T-helper 9 cell (primary cell): ENCODE data around the gene FSIP1.

Experiments used
- DNase-seq: peaks from one replicate; pipeline ENCODE4 v3.0.0-alpha.2; 2020

The FSIP1 gene

DNA sequence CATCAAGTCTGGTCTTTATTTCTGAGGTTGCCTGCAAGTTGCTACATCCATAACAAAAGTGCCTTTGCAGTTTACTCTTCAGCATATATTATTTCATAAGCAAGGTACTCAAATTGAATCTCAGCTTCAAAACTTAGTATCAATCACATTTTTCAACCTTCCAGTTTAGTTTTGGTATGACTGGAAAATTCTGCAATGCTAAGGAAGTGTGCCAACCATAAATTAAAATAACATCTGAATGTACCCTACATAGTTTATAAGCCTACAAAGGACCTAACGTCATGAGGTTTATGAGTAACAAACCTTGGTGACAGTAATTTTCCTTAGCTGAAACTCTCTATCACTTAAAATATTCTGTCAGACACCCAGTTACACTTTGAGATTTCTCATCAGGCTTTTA lies 138.9 kb downstream of the FSIP1 start:
- no peak for DNase-seq

DNA sequence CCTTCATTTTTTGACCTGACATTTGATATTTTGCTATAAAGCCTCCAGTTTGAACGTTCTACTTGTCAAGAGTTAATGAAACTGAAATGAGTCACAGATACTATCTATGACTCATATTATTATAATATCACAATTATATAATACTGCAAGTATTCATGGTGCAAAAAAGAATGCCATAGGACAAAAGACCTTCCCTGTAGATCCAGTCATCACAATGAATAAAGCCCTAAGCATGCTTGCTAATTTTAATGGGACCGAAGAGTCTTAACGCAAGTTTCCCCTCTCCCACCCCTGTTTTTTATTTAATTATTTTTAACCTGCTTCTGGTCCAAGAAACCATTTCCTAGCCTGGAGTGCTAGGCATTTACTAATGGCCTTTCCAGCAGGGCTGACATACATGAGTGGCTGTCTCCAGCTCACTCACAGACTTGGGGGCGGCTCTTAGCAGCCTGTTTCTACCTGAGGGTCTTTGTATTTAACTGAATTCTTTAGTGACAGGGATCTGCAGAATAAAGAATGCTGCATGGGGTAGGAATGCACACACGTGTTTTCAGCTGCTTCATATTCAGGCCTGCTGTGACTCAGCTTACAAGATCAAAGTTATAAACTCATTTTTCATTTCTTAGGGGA lies 140.5 kb downstream of the FSIP1 start:
- DNase-seq: no peak

GRCh38 chr15:39641191-39641889 lies 141.3 kb downstream of the FSIP1 start:
- DNase-seq: no peak

DNA sequence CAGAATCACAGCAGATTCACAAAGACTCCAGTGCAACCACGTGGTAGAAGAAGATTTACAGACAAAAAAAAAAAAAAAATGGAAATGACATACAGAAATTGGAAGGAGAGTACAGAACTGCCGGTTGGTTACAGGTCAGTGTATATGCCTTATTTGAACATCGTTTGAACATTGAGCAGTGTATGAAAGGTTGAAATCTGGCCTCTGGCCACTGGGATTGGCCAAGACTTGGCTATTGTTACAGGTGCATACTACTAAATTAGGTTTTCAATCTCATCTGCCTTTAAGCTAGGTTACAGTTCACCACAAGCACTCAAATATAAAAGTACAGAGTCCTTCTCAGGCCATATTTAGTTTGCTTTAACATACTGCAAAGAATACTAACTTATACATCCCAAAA lies 142.0 kb downstream of the FSIP1 start:
- no peak for DNase-seq

DNA sequence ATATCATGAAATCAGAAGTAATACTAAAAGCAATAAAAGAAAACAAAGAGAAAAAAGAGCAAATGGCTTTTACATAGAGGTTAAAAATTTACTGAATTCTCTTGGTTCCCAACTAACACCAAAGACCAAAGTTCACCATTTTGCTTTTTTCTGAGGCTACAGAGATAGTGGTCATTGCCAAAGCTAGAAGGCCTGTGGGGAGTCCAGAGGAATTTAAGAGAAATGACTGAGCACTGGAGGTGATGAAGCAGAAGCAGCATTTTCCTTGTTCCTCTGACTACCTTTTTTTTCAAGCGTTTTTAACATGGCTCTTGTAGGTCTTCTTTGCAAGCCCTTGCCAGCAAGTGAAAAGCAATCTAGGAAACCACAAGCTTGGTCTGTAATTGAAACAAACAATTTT lies 143.6 kb downstream of the FSIP1 start:
- DNase-seq: no peak

DNA sequence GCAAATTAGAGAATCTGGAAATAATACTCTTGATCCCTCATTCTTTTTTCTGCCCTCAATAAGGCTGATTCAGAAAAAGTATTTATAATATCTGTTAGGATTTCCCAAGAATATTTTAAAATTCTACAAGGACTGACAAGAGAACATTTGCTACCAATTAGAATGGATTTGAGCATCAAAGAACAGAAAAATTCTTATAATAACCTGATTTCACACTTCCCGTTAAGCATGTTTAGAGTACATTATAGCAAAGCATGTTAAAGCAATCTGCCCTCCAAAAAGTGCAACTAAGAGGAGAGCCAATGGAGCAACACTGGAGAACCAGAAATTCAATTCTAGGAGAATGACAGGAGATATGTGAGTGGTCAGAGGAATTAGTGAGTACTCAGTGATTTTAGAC lies 144.6 kb downstream of the FSIP1 start:
- no peak for DNase-seq

DNA sequence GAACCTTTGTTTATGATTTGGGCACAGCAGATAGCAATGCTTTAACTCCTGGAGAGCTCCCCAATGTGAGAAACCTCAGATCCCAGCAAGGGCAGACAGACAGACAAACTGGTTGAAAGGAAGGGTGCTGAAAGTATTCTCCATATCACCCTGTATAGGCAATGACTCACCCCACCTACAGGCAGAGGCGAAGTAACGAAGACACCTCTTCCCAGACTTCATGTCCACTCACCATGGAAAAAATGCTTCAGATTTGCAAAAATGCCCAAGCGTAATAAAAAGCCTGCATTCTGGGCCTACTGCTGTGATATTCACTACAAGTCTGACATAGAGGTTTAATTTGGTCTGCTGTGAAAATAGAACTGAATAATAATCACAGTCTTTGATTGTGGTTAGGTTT lies 151.3 kb downstream of the FSIP1 start:
- DNase-seq: no peak

GRCh38 chr15:39629906-39630305 lies 152.7 kb downstream of the FSIP1 start:
- no peak for DNase-seq

GRCh38 chr15:39629371-39629770 lies 153.3 kb downstream of the FSIP1 start:
- DNase-seq: peak; percentile 58

GRCh38 chr15:39628546-39629257 lies 153.9 kb downstream of the FSIP1 start:
- no peak for DNase-seq

DNA sequence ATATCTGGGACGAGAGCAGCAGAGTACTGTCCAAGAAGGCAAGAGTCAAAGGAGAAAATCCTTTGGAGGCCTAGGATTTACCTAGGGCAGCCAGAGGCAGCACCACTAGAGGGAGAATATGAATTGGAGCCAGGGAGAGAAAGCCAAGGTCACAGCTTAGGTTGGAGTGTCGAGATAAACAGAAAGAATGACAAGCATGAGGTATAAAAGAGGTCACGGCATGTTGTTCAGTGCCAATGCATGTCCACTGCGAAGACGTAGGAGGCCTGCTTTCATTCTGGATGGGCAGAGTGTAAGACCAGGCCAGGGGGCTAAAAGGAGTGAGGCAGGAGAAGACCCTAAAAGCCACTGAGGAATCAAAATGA lies 154.5 kb downstream of the FSIP1 start:
- DNase-seq: no peak

GRCh38 chr15:39627451-39628143 lies 155.0 kb downstream of the FSIP1 start:
- DNase-seq: no peak

DNA sequence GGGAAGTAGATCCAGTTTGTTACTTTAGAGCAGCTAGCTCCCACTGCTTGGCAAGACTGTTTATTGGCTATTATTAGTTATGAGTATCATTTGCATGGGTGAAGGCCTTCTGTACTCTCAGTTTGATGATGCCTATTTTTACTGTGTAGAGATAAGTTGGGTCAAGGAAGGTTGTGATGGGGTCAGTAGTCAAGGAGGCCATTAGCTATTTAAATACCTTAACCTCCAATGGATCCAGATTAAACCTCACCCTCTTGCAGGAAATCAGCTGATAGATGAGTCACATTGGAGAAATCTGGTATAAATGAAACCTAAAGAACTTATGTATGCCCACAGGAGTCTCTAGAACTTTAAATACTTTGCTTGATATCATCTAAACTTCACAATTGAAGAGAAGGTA lies 156.8 kb downstream of the FSIP1 start:
- no peak for DNase-seq

GRCh38 chr15:39625451-39625850 lies 157.2 kb downstream of the FSIP1 start:
- DNase-seq: no peak

DNA sequence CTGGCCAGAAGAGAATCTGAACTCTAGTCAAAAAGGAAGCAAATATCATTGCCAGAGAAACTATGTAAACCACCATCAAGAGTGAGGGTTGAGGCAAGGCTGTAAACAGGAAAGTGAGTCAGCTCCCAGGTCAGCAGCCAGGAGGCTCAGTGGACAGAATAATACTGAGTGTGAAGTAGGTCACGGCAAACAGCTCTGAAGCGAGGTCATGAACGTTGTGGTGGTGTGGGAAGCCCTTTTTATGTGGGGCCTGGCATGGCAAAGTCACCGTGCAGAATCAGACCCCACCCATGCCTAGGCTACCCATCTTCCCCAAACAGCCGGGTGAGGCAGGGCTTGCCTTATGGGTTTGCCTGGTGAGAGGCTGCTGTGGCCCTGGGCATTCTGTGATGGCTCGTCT lies 157.8 kb downstream of the FSIP1 start:
- DNase-seq: peak; percentile 60

GRCh38 chr15:39623529-39623931 lies 159.1 kb downstream of the FSIP1 start:
- DNase-seq: peak; percentile 40

- DNase-seq: no peak
Measured at GRCh38 chr15:39622660-39623516, 159.8 kb downstream of the FSIP1 start.

DNA sequence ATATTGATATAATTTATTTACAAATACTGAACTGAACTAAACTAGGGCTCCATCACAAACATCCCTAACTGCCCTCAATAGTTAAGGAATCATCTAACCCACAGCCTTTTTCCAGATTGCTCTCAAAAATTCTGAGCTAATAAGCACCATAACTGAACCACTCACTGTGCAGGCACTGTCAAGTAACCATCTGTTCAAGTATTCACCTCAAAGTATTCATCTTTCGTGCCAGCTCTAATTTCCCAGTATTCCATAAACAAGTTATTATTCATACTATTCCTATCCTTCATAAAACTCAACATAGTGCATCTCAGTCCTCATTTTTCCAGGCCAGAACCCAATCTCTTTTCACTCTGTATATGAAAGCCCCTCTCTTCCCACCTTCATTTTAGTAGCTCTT lies 160.7 kb downstream of the FSIP1 start:
- DNase-seq: no peak

DNA sequence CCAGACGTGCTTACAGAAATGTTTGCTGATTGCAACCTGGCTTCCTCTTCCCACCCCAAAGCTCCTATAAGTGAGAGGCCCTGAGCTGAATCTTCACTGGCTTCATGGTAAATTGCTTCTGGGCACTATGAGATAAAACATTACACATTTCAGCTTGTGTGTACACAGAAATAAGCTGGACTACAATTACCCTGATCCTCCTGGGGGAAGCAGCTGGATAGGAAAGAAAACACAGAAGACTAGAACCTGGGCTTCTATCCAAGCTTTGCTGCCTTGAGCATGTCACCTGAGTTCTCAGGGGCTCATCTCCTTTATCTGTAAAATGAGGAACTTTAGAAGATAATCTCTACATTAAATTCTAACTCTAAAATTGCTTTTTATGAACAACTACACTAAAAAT lies 161.4 kb downstream of the FSIP1 start:
- no peak for DNase-seq

DNA sequence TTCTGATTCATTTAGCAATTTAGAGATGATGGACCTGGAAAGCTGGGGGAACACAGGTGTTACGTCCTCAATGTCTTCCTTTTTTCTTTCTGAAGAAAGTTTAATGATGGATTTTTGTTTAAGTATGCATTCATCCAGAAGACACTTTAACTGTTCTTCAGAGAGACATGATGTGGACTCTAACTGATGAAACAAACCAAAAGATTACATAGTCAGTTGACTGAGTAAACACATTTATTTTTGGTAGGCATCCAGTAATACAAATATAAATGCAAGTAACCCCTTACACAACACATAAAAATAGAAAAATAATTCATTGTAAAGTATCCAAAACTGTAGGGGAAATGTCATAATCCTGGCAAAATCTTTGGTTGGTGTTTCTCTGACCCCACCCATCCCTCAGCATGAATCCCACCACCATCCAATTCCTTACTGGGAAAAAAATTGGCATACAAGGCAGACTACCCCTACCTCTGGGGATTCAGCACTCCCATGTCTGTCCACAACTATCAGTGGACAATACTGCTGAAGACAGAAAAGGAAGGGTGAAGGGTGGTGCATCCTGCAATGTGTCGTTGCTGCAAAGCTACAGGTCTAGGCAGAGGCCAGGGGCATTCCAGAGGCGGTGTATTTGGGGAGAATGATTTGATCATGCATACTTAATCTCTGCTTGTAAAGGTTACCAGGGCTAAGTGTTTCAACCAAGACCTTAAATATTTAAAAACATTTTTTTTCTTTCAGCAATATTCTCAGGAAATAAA lies 164.4 kb downstream of the FSIP1 start:
- no peak for DNase-seq

DNA sequence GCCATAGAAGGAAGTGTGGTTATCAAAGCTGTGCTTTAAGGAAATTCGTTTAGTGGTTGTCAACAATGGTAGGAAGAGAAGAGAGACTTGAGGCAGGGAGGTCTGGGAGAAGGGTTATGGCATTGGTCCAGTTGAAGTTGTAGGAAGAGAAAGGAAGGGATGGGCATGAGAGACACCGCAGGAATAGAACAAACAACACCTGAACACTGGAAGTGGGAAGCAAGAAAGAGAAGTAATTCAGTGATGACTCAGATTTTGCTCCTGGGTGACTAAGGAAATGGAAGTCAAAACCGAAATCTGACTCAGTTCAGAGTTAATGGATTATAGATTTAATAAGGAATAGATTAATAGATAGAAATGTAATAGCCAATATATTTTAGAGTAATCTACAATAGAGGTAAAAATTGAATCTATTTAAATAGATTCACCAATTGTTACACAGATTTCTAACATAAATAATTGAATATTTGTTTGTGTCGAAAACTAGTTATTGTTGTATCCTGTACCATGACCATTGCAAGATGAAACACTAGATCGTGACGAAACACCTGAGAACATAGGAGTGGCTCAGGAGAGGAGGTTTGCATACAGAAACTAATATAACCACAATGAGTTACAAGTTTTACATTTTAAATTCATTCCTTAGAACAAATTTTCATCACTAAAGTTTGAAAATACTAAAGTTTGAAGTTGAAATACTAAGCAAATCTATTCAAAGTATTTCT lies 165.7 kb downstream of the FSIP1 start:
- DNase-seq: no peak
